Measurements from ENCODE around the gene CMSS1.

CMSS1 gene

DNA sequence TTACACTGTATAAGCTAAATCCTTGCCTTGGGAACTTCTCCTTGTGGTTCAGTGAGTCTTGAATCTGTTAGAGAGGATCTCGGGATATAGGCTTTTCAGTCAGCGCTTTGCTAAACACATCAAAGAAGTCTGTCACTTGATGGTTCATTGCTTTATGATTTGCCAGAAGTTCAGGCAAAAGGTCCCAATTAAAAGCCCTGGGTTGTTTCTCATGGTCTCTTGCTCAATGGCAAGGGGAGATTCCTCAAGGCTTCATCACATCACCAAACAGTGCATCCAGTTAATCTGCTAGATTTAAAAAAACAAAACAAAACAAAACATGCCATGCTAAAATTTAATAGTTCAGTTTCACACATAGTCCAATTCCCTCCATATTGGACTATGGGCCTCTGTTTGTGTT lies 181.9 kb downstream of the CMSS1 start:
- DNase-seq (ENCODE audit: low spot score), result no peak

- DNase-seq (ENCODE audit: low spot score), result no peak
These were observed 183.4 kb downstream of the CMSS1 start for GRCh38 chr3:100001083-100001482.

- DNase-seq (ENCODE audit: low spot score), result no peak
These were observed 184.0 kb downstream of the CMSS1 start for GRCh38 chr3:100001526-100002270.

DNA sequence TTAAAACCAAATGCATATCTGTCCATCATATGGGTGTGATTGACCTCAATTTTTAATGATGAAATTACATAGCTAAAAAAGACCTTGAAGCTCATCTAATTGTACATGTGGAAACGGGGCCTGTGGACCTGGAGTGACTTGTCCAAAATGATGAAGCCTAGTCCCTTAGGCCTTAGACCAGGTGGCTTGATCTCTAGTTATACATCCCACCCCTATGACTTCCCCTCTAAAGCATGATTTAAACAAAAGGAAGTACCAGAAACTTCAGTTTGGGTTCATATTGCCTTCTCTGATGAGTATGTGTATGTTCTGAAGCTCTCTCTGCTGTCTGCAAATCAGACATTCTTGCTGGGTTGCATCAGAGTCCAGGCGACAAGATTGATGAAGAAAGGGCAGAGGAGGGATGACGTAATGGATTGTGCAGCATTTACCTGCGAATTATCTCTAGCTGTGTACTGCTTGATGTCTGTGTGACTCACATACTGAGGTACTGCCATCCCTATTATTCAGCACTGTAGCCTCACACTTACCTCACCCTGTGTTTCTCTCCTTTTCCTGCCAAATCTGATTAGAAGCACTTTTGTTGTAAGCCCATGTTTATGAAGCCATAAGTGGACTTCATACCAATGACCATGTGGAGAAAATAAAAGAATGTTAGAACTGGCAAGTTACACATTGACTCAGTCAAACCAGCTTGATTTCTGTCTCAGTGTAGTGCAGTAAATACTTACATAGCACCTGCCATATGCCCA lies 185.1 kb downstream of the CMSS1 start:
- DNase-seq (ENCODE audit: low spot score), result peak; percentile 38

DNA sequence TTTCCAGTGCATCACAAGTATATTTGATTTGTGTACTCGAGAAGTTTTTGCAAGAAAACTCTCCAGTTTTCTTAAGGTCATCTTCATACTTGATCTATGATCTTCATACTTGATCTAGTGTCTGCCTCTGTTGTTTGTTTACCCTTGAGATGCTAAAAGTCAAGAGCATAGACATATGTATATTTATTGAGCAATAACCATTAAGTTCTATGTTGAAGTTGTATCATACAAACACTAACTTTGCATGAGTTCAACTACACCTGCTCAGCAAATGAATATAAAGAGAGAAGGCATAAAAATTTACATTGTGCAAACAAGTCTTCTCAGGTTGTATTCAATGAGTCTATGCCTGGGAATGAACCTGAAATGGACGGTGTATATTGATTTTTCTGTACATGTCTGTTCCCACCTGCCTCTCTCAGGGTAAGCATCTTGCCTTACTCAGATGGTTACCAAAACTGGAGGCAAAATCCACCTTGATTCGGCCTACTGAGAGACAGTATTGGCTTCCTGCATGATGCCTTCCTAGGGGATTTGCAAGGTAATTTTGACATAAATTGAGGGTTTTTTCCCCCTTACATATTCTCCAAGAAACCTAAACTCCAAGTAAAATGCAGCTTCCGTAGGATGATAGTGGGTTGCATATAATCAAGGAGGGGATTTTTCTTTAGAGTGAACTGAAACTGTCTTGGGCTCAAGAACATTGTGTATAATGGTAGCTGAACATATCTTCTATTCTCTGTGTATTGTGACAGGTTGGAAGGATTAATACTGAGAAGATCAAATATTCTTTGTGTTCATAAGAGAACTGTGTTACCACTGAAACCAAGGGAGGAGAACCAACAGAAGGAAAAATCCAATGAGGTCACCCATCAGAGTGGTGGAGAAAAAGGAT lies 186.2 kb downstream of the CMSS1 start:
- DNase-seq (ENCODE audit: low spot score), result no peak

GRCh38 chr3:100004931-100005330 lies 187.3 kb downstream of the CMSS1 start:
- DNase-seq (ENCODE audit: low spot score), result no peak

DNA sequence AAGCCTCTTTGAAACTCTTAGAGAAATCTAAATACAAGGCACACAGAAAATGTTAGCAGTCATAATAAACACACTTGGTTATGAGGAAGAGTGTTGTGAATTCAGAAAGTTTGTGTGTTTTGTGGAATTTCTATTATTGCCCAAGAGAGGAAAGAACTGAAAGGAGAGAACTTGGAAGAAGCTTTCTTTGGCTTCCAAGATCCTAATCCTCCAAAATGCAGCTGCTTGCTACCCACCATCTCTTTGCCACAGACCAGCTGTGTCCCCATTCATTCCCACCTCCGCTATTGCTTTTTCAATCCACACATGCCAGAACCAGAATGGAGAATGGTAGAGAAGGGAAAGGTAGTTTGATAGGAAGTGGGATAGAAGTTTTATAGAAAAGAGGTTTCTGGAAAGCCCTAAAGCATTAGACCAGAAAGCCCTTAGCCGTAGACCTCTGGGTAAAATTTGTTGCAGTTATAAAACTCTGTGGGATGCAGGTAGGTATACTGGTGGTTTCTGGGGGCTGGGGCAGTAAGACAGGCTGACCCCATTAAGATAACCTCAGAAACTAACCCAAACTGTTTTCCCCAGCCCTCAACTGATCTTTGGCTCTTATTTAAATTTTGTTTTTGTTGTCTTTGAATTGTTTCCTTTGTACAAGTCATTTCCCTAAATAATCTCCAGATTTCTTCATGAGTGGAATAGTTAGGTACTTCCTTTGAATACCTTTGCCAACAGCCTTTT lies 188.2 kb downstream of the CMSS1 start:
- DNase-seq (ENCODE audit: low spot score), result no peak

- DNase-seq (ENCODE audit: low spot score), result no peak
These were observed 189.1 kb downstream of the CMSS1 start for GRCh38 chr3:100006570-100007271.

- no peak for DNase-seq (ENCODE audit: low spot score)
These were observed 189.7 kb downstream of the CMSS1 start for GRCh38 chr3:100007313-100007712.

- DNase-seq (ENCODE audit: low spot score), result no peak
These were observed 190.5 kb downstream of the CMSS1 start for GRCh38 chr3:100008081-100008698.

DNA sequence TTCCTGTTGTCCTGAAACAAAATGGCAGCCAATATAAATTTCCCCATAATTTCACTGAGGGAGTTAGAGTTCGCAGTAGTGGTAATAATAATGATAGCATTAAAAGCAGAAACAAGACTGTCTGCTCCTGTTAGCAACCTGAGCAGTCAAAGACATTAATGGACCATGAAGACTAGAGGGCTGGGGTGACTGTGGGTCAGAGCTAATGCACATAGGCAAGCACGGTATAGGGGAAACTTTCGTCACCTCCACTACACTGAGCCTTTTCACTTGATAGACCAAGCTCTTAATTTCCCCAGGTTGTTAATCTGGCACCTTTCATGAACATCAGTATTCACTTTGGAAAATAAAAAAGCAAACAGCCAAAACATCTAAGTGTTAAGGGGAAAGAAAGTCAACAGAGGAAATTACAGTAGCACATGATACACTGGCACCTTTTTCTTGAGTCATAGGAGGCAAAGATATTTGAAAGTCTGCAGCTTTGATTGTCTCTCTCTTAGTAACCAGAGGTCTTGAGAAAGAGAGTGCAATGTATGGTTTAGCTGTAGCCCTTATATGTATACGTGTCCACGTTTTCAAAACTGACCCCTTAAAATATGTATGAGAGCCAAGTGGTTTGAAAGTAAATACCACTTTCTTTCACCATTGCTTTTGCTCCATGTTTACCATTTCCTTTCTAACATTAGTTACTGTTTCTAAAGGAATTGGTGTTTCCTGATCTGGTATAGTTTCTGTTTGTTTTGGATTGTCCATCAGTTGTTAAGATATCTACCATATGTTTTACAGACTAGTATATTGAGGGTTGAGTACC lies 191.8 kb downstream of the CMSS1 start:
- DNase-seq (ENCODE audit: low spot score), result no peak

DNA sequence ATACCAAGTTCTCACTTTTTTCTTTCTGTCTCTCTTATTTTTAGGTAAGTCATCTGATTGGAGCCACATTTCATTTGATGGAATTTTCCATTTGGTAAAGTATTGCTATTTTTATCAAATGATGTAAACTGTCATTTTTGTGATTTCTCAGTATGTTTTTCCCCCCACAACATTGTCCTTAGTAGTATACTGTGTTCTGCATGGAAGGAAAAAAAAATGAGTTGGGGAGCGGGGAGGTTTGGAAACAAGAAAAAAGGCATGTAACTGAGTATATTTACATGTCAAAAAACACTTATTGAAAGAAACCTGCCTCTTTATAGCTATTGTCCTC lies 192.4 kb downstream of the CMSS1 start:
- DNase-seq (ENCODE audit: low spot score), result no peak

GRCh38 chr3:100018806-100019205 lies 201.1 kb downstream of the CMSS1 start:
- DNase-seq (ENCODE audit: low spot score), result no peak

- no peak for DNase-seq (ENCODE audit: low spot score)
These were observed 202.1 kb downstream of the CMSS1 start for GRCh38 chr3:100019719-100020118.

DNA sequence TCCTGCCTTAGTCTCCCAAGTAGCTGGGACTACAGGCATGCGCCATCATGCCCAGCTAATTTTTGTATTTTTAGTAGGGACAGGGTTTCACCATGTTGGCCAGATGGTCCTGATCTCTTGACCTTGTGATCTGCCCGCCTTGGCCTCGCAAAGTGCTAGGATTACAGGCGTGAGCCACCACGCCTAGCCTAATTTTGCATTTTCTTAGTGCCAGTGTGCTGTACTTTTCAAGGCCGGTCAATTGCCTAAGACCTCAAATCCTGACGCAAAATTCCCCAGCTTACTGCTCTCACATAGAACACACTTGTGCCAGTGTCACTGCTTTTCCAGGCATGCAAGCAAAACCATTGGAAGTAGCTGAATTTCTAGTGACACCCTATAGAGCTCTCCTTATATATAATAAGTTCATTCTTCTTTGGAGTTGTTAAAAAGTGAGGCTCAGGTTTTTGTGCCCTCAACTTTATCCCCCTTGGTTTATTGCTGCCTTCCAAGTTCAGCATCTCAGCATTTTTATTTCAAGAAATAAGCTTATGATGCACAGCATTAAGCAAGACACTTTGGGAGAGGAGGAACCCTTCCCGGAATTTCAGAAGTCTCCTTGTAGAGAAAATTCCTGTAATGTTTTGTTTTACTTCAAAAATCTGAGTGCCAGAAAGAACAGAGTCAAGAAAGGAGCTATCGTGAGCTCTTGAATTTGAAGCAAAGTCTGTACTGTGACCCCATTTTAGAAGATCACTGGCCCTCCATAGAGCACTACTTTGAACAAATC lies 203.4 kb downstream of the CMSS1 start:
- no peak for DNase-seq (ENCODE audit: low spot score)

DNA sequence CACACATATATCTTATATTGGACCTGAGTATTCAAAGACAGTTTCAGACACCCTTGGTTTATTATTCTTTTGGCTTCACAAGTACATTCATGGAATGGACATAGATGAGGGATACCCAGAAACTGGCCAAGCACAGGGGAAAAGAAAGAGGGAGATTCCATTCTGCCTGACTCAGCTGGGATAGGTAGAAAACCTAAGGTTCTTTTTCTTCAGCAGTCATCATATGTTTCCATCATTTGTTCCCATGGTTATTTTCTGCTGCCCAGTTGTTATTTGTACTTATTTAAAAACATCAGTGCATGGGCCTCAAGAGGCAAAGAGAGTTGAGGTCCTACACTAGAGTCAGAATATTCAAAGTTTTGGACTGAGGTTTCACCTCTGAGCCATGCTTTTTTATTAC lies 204.8 kb downstream of the CMSS1 start:
- no peak for DNase-seq (ENCODE audit: low spot score)

DNA sequence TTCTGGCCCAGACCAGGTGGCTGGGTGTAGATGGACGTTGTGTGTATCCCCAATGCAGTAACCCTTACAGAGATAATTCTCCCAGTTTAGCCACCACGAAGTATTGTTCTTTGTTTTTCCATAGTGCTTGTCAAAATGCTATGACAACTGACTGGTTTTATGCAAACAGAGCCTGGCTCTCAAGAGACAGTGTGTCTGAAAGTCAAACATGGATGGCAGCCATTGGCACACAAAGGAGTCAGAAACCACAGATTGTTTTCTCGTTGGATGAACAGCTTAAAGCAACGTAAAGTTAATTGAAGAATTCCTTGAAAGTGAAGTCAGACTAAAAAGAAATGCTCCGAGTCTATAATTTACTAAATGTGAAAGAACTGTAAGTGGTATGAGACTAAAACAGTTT lies 205.5 kb downstream of the CMSS1 start:
- no peak for DNase-seq (ENCODE audit: low spot score)

GRCh38 chr3:100023595-100023994 lies 205.9 kb downstream of the CMSS1 start:
- DNase-seq (ENCODE audit: low spot score), result no peak

Data from HuH-7 (cell line).